ENCODE data around the gene SART1.
"Not testable (repeated sequence)": the region's sequence is repeated elsewhere in the genome, so short reads cannot be mapped to it uniquely, and the experiment has no call there.

The SART1 gene

DNA sequence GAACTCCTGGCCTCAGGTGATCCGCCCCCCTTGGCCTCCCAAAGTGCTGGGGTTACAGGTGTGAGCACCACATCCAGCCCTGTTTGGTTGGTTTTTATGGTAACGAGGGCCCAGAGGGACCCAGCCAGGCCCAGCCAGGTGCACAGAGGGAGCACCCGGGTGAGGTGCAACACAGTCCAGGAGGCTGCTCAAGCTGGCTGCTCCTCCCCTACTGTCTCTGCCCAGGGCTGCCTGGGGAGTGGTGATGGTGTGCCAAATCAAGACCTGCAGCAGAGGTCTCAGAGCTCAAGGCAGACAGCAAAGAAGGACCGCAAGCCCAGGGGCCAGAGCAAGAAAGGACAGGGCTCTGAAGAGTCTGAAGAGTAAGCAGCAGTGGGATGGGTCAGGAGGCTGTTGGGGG is 14.9 kb upstream of the SART1 start:
- no peaks in the 10 kb centered on the region for H3K4me1 ChIP-seq (ENCODE audit: insufficient read depth, poor library complexity, severe bottlenecking)
- H3K36me3 ChIP-seq (ENCODE audit: low read depth), result no peaks in the 10 kb centered on the region
- H3K4me3 ChIP-seq (ENCODE audit: severe bottlenecking), result no peak overlapping the region
- H3K9me3 ChIP-seq (ENCODE audit: severe bottlenecking), result no peaks in the 10 kb centered on the region
- H3K27me3 ChIP-seq (ENCODE audit: insufficient read depth, poor library complexity, severe bottlenecking), result no peaks in the 10 kb centered on the region
- ATAC-seq (ENCODE audit: low read depth), result peak; percentile 33; the same call in 1 of the 3 replicates
- TF ChIP-seq, protein P1, sequence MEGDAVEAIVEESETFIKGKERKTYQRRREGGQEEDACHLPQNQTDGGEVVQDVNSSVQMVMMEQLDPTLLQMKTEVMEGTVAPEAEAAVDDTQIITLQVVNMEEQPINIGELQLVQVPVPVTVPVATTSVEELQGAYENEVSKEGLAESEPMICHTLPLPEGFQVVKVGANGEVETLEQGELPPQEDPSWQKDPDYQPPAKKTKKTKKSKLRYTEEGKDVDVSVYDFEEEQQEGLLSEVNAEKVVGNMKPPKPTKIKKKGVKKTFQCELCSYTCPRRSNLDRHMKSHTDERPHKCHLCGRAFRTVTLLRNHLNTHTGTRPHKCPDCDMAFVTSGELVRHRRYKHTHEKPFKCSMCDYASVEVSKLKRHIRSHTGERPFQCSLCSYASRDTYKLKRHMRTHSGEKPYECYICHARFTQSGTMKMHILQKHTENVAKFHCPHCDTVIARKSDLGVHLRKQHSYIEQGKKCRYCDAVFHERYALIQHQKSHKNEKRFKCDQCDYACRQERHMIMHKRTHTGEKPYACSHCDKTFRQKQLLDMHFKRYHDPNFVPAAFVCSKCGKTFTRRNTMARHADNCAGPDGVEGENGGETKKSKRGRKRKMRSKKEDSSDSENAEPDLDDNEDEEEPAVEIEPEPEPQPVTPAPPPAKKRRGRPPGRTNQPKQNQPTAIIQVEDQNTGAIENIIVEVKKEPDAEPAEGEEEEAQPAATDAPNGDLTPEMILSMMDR (IDR thresholded peaks at IDR 0.05; ENCODE audit: poor library complexity, severe bottlenecking), result no peak
- no peak overlapping the region for H3K27ac ChIP-seq (ENCODE audit: poor library complexity, severe bottlenecking)
- no peak for DNase-seq (ENCODE audit: low spot score)

DNA sequence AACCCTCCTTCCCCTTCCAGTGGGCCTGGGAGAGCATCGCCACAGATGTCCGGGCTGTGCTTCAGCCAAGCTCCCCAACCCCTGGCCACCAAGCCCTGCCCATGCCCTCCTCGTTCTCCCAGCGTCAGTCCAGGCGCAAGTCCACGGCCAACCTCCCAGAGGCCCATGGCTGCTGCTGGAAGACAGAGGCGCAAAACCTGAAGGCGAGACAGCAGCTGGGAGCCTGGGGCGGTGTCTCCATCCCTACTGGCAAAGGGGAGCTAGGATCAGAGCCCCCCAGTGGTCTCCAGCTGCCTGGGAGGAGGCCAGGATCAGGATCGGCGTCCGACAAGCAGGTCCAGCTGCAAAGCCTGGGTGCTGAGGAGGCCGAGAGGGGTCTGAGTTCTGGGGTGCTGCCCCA is 14.4 kb upstream of the SART1 start:
- TF ChIP-seq, protein P1 (IDR thresholded peaks at IDR 0.05; ENCODE audit: poor library complexity, severe bottlenecking), result no peak
- Histone ChIP-seq H3K9me3 (ENCODE audit: severe bottlenecking) (no peaks in the 10 kb centered on the region), H3K27me3 (ENCODE audit: insufficient read depth, poor library complexity, severe bottlenecking) (no peaks in the 10 kb centered on the region), H3K36me3 (ENCODE audit: low read depth) (no peaks in the 10 kb centered on the region), H3K4me1 (ENCODE audit: insufficient read depth, poor library complexity, severe bottlenecking) (no peaks in the 10 kb centered on the region), H3K27ac (ENCODE audit: poor library complexity, severe bottlenecking) (no peak overlapping the region), H3K4me3 (ENCODE audit: severe bottlenecking) (no peak overlapping the region)
- DNase-seq (ENCODE audit: low spot score) (no peak), ATAC-seq (ENCODE audit: low read depth) (no peak)

DNA sequence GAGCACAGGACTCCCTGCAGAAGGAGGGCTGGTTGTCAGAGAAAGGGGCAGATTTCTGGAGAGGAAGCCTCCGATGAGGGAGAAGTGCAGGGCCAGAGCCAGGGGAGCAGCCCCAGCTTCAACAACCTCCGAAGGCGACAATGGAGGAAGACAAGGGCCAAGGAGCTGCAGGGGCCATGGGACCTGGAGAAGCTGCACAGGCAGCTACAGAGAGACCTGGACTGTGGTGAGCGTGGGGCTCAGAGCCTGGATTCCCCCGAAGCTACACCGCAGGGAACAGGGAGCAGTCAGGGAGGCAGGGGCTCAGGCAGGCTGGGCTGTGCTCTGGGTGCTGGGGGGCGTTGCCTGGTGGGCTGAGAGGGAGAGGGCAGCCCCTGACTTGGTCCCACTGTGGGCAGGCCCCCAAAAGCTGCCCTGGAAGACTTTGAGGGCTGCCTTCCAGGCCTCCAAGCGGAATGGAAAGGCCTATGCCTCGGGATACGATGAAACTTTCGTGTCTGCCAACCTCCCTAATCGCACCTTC is 13.9 kb upstream of the SART1 start:
- no peaks in the 10 kb centered on the region for H3K36me3 ChIP-seq (ENCODE audit: low read depth)
- H3K4me3 ChIP-seq (ENCODE audit: severe bottlenecking), result no peak overlapping the region
- no peak for ATAC-seq (ENCODE audit: low read depth)
- no peaks in the 10 kb centered on the region for H3K4me1 ChIP-seq (ENCODE audit: insufficient read depth, poor library complexity, severe bottlenecking)
- TF ChIP-seq, protein P1 (IDR thresholded peaks at IDR 0.05; ENCODE audit: poor library complexity, severe bottlenecking), result no peak
- no peaks in the 10 kb centered on the region for H3K9me3 ChIP-seq (ENCODE audit: severe bottlenecking)
- H3K27me3 ChIP-seq (ENCODE audit: insufficient read depth, poor library complexity, severe bottlenecking), result no peaks in the 10 kb centered on the region
- no peak for DNase-seq (ENCODE audit: low spot score)
- no peak overlapping the region for H3K27ac ChIP-seq (ENCODE audit: poor library complexity, severe bottlenecking)

DNA sequence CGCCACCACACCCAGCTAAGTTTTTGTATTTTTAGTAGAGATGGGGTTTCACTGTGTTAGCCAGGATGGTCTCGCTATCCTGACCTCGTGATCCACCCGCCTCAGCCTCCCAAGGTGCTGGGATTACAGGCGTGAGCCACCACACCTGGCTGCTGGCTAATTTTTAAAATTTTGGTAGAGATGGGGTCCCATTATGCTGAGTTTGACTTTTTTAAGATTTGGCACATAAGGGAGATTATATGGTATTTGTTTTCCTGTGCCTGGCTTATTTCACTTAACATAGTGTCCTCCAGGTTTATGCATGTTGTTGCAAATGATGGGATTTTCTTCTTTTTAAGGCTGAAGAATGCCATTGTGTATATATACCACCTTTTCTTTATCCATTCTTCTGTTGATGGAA is 10.8 kb upstream of the SART1 start:
- H3K27ac ChIP-seq (ENCODE audit: poor library complexity, severe bottlenecking); DNase-seq (ENCODE audit: low spot score); ATAC-seq (ENCODE audit: low read depth); H3K9me3 ChIP-seq (ENCODE audit: severe bottlenecking); H3K27me3 ChIP-seq (ENCODE audit: insufficient read depth, poor library complexity, severe bottlenecking); H3K4me3 ChIP-seq (ENCODE audit: severe bottlenecking); H3K4me1 ChIP-seq (ENCODE audit: insufficient read depth, poor library complexity, severe bottlenecking); H3K36me3 ChIP-seq (ENCODE audit: low read depth): not testable (repeated sequence)

DNA sequence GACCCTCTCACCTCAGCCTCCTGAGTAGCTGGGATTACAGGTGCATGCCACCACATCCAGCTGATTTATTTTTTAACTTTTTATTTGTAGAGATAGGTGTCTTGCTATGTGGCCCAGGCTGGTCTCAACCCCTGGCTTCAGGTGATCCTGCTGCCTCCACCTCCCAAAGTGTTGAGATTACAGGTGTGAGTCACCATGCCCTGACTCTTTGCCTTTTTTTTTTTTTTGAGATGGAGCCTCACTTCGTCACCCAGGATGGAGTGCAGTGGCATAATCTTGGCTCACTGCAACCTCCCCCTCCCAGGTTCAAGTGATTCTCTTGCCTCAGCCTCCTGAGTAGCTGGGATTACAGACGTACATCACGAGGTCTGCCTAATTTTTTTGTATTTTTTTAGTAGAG is 9.9 kb upstream of the SART1 start:
- not testable (repeated sequence) for DNase-seq (ENCODE audit: low spot score); H3K4me1 ChIP-seq (ENCODE audit: insufficient read depth, poor library complexity, severe bottlenecking); H3K36me3 ChIP-seq (ENCODE audit: low read depth); H3K4me3 ChIP-seq (ENCODE audit: severe bottlenecking); H3K27me3 ChIP-seq (ENCODE audit: insufficient read depth, poor library complexity, severe bottlenecking); ATAC-seq (ENCODE audit: low read depth); H3K9me3 ChIP-seq (ENCODE audit: severe bottlenecking); H3K27ac ChIP-seq (ENCODE audit: poor library complexity, severe bottlenecking)

DNA sequence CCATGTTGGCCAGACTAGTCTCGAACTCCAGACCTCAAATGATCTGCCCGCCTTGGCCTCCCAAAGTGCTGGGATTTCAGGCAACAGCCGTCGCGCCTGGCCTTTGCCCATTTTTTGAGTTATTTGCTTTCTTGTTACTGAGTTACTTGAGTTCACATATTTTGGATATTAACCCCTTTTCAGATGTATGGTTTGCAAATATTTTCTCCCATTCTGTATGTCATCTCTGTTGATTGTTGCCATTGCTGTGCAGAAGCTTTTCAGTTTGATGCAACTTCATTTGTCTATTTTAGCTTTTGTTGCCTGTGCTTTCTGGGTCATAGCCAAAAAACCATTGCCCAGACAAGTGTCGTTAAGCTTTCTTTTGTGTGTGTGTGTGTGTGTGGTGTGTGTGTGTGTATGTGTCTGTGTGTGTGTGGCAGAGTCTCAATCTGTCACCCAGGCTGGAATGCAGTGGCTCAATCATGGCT is 9.4 kb upstream of the SART1 start:
- no peaks in the 10 kb centered on the region for H3K9me3 ChIP-seq (ENCODE audit: severe bottlenecking)
- H3K4me3 ChIP-seq (ENCODE audit: severe bottlenecking), result no peak overlapping the region
- no peaks in the 10 kb centered on the region for H3K4me1 ChIP-seq (ENCODE audit: insufficient read depth, poor library complexity, severe bottlenecking)
- TF ChIP-seq, protein P1 (IDR thresholded peaks at IDR 0.05; ENCODE audit: poor library complexity, severe bottlenecking), result no peak
- H3K27ac ChIP-seq (ENCODE audit: poor library complexity, severe bottlenecking), result no peak overlapping the region
- no peaks in the 10 kb centered on the region for H3K27me3 ChIP-seq (ENCODE audit: insufficient read depth, poor library complexity, severe bottlenecking)
- H3K36me3 ChIP-seq (ENCODE audit: low read depth), result no peaks in the 10 kb centered on the region
- ATAC-seq (ENCODE audit: low read depth) (no peak), DNase-seq (ENCODE audit: low spot score) (no peak)

Measured in RWPE2 (cell line).